Measurements from ENCODE around the gene ELP4. TPM values are rescaled to one million over a fixed set of nuclear protein-coding genes. Genes with fewer than 3 reads are reported as not detected.

ELP4 gene
- total RNA-seq, 1 experiment from 2014 or later, result 19.4 TPM

DNA sequence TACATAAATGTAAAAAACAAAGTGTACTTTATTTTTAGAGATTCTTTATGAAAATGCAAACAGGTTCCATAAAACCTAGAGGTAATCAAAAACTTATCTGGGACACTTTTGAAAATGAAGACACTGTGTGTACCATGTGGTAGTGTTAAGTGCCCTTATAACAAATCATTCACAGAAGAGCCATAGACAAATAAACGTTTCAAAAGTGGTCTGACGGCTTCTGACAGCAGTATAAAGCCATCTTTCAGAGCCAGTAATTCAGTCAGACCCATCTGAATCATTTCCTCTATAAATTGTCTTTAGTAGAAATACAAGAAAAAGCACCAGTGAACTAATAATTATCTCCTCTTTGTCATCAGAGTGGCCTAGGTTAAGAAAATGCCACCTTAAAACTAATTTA, 201.6 kb downstream of the ELP4 start:
- Histone ChIP-seq H3K9me3 (ENCODE audit: low read length) (no peaks in the 10 kb centered on the region), H3K27ac (ENCODE audit: low read length) (peak overlapping the region; percentile 26), H3K36me3 (ENCODE audit: low read depth, low read length) (no peaks in the 10 kb centered on the region), H2AFZ (ENCODE audit: low read length) (no peak overlapping the region), H4K20me1 (ENCODE audit: low read length) (no peaks in the 10 kb centered on the region), H3K27me3 (ENCODE audit: low read length) (no peaks in the 10 kb centered on the region), H3F3A (ENCODE audit: low read length, unreplicated experiment) (no peaks in the 10 kb centered on the region), H3K4me2 (ENCODE audit: low read length) (peak overlapping the region; percentile 28), H3K4me3 (ENCODE audit: low read length) (no peak overlapping the region), H3K4me1 (ENCODE audit: insufficient read depth, low read length) (peaks cover 14% of the 10 kb centered on the region), H3K9ac (ENCODE audit: low read length) (no peak overlapping the region), H3K79me2 (ENCODE audit: low read length) (no peaks in the 10 kb centered on the region), H3K9me2 (replicated peaks; ENCODE audit: low read length) (no peaks in the 10 kb centered on the region)
- ATAC-seq (peak; percentile 100), DNase-seq (peak; percentile 82)
- intact Hi-C loops (cut with micrococcal nuclease), result no loop called here
- no TSS peak for BruUV-seq (replicated peaks)
- ChIA-PET POLR2A (ENCODE audit: unreplicated experiment) (no interaction called here), CTCF (no interaction called here)
- TF ChIP-seq EZH2 (IDR thresholded peaks at IDR 0.05; ENCODE audit: low read length, unreplicated experiment) (no peak), EZH2phosphoT487 (IDR thresholded peaks at IDR 0.05; ENCODE audit: borderline replicate concordance, low read length) (no peak), CTCF (conservative IDR thresholded peaks at IDR 0.05; ENCODE audit: low read depth, low read length) (no peak)

- ChIA-PET POLR2A (ENCODE audit: unreplicated experiment) (no interaction called here), CTCF (no interaction called here)
- Histone ChIP-seq H3K9me2 (replicated peaks; ENCODE audit: low read length) (no peaks in the 10 kb centered on the region), H2AFZ (ENCODE audit: low read length) (no peak overlapping the region), H3K4me1 (ENCODE audit: insufficient read depth, low read length) (peaks cover 14% of the 10 kb centered on the region), H3K9ac (ENCODE audit: low read length) (no peak overlapping the region), H3K4me3 (ENCODE audit: low read length) (no peak overlapping the region), H3K36me3 (ENCODE audit: low read depth, low read length) (no peaks in the 10 kb centered on the region), H3K9me3 (ENCODE audit: low read length) (no peaks in the 10 kb centered on the region), H3K79me2 (ENCODE audit: low read length) (no peaks in the 10 kb centered on the region), H3K27ac (ENCODE audit: low read length) (no peak overlapping the region), H4K20me1 (ENCODE audit: low read length) (no peaks in the 10 kb centered on the region), H3K4me2 (ENCODE audit: low read length) (no peak overlapping the region), H3K27me3 (ENCODE audit: low read length) (no peaks in the 10 kb centered on the region), H3F3A (ENCODE audit: low read length, unreplicated experiment) (no peaks in the 10 kb centered on the region)
- DNase-seq (no peak), ATAC-seq (no peak)
- intact Hi-C loops (cut with micrococcal nuclease), result no loop called here
- TF ChIP-seq EZH2 (IDR thresholded peaks at IDR 0.05; ENCODE audit: low read length, unreplicated experiment) (no peak), CTCF (conservative IDR thresholded peaks at IDR 0.05; ENCODE audit: low read depth, low read length) (no peak), EZH2phosphoT487 (IDR thresholded peaks at IDR 0.05; ENCODE audit: borderline replicate concordance, low read length) (no peak)
- BruUV-seq (replicated peaks), result no TSS peak
Observed at GRCh38 chr11:31712851-31713250, 203.3 kb downstream of the ELP4 start.

- ATAC-seq (no peak), DNase-seq (no peak)
- Histone ChIP-seq H3K9me3 (ENCODE audit: low read length) (no peaks in the 10 kb centered on the region), H3K4me3 (ENCODE audit: low read length) (no peak overlapping the region), H2AFZ (ENCODE audit: low read length) (no peak overlapping the region), H4K20me1 (ENCODE audit: low read length) (no peaks in the 10 kb centered on the region), H3F3A (ENCODE audit: low read length, unreplicated experiment) (no peaks in the 10 kb centered on the region), H3K4me1 (ENCODE audit: insufficient read depth, low read length) (peaks cover 14% of the 10 kb centered on the region), H3K9ac (ENCODE audit: low read length) (no peak overlapping the region), H3K4me2 (ENCODE audit: low read length) (no peak overlapping the region), H3K36me3 (ENCODE audit: low read depth, low read length) (no peaks in the 10 kb centered on the region), H3K27me3 (ENCODE audit: low read length) (no peaks in the 10 kb centered on the region), H3K9me2 (replicated peaks; ENCODE audit: low read length) (no peaks in the 10 kb centered on the region), H3K27ac (ENCODE audit: low read length) (no peak overlapping the region), H3K79me2 (ENCODE audit: low read length) (no peaks in the 10 kb centered on the region)
- CTCF ChIA-PET, result interaction anchor here (0.7 kb wide), 1 partner anchor 44 kb away, joined by 3 read pairs; no protein-coding TSS in a partner anchor
- POLR2A ChIA-PET (ENCODE audit: unreplicated experiment), result no interaction called here
- intact Hi-C loops (cut with micrococcal nuclease), result no loop called here
- TF ChIP-seq EZH2 (IDR thresholded peaks at IDR 0.05; ENCODE audit: low read length, unreplicated experiment) (no peak), CTCF (conservative IDR thresholded peaks at IDR 0.05; ENCODE audit: low read depth, low read length) (no peak), EZH2phosphoT487 (IDR thresholded peaks at IDR 0.05; ENCODE audit: borderline replicate concordance, low read length) (no peak)
- BruUV-seq (replicated peaks), result no TSS peak
Observed at GRCh38 chr11:31714840-31715239, 205.3 kb downstream of the ELP4 start.

Data from PC-3 (cell line).